ENCODE data around the gene FITM2. TPM values are rescaled to one million over a fixed set of nuclear protein-coding genes. Genes with fewer than 3 reads are reported as not detected.
A peak's percentile ranks its signal among the peaks of the same experiment; 100 is the strongest.
"Not testable (repeated sequence)": the region's sequence is repeated elsewhere in the genome, so short reads cannot be mapped to it uniquely, and the experiment has no call there.

Gene FITM2, protein sequence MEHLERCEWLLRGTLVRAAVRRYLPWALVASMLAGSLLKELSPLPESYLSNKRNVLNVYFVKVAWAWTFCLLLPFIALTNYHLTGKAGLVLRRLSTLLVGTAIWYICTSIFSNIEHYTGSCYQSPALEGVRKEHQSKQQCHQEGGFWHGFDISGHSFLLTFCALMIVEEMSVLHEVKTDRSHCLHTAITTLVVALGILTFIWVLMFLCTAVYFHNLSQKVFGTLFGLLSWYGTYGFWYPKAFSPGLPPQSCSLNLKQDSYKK
- total RNA-seq, result 1 to 10 TPM; 2.7 to 4.5 TPM

DNA sequence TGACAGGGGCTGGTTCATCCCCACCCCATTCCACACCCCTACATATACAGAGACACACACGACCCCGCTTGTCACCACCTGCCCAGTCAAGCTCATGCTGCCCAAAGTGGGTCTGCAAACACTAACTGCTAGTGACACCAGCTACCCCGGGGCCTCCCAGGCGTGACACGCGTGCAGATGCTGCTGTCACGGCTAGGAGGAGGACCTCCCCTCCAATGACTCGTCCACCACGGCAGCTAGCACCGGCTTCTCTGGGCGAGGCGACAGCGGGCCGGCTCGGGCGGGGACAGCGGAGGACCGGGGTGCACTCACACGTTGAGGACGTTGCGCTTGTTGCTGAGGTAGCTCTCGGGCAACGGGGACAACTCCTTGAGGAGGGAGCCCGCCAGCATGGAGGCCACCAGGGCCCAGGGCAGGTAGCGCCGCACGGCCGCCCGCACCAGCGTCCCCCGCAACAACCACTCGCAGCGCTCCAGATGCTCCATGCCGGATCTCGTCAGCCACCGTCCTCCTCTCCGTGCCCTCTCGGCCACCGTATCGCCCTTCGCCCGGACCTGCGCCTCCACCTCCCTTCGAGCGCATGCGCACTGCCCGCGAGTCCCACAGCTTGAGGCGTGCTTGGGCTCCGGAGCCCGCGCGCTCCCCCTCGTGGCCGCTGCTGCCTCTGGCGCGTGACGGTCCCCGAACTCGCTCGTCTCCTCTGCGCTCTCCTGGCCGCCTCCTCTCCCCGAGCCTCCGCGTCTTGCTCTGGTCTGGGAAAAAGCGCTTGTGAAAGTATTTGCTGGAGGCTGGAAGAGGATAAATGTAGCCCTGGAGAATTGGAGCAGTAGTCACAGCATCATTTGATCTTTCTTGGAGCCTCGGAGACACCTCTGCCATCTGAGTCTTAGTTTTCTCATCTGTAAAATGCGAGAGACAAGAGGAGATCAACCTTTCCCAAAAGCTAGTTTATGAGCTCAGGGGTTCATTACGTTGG lies at the start of gene FITM2:
Gene FITM2 (minus strand): TSS at position 539 of the 976 bp plus-strand sequence. CDS start 54 bp downstream, at position 485.
- no peaks in the 10 kb centered on the region for H3K27me3 Mint-ChIP-seq
- peak within 1 kb of the TSS; percentile 93 for H3K4me3 Mint-ChIP-seq
- H3K9me3 Mint-ChIP-seq, result no peaks in the 10 kb centered on the region
- no peaks in the 10 kb centered on the region for H3K36me3 Mint-ChIP-seq
- DNase-seq (ENCODE audit: low spot score) (peak; percentile 99), ATAC-seq (peak; percentile 96 to 98)
- peak within 1 kb of the TSS; percentile 75 to 92 for H3K27ac Mint-ChIP-seq
- peaks cover 18 to 22% of the 10 kb centered on the region in 2 donors for H3K4me1 Mint-ChIP-seq (ENCODE audit: low read depth in 2 of 2)

DNA sequence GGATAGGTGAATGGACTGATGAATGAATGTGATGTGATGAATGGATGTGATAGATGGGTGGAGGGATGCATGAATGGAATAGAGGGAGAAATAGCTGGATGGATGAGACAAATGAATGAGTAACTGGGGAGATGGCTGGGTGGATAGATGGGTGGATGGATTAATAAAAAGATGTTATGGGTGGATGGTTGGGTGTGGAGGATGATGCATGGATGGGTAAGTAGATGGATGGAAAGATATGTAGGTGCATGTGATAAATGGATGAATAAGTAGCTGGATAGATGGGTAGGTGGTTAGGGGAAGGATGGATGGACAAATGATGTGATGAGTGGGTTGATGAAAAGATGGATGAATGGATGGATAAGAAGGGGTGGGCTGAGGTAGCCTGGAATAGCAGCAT lies 49.2 kb upstream of the FITM2 start:
- DNase-seq (ENCODE audit: low spot score) (no peak), ATAC-seq (no peak)

DNA sequence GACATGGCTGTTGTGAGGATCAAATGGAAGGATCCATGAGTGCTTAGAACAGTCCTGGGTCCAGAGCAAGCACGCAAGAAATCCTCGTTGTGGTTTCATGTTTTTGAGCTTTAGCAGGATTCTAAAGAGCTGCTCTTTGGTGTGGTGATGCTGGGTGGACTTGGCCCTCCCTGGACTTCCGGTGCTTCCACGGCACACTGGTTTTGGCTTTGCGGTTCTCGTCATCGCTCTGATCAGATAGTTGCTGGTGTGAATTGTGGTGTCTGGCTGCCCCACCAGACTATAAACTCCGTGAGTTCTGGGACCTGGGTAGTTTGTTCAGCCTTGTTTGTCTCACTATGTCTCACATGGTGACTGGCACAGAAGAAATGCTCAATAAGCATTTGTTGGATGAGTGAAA lies 47.8 kb upstream of the FITM2 start:
- Mint-ChIP-seq H3K27me3 (peaks cover 11 to 31% of the 10 kb centered on the region in 2 donors), H3K36me3 (no peaks in the 10 kb centered on the region), H3K9me3 (no peaks in the 10 kb centered on the region), H3K4me1 (ENCODE audit: low read depth in 2 of 2) (no peaks in the 10 kb centered on the region), H3K27ac (no peak overlapping the region), H3K4me3 (no peak overlapping the region)
- DNase-seq (ENCODE audit: low spot score), result no peak
- ATAC-seq, result no peak

More for the DNA sequence above, 49.2 kb upstream of the FITM2 start:
- Mint-ChIP-seq H3K27ac (no peak overlapping the region), H3K27me3 (peaks cover 7 to 21% of the 10 kb centered on the region in 2 donors), H3K9me3 (no peaks in the 10 kb centered on the region), H3K4me3 (no peak overlapping the region), H3K4me1 (ENCODE audit: low read depth in 2 of 2) (no peaks in the 10 kb centered on the region), H3K36me3 (no peaks in the 10 kb centered on the region)

DNA sequence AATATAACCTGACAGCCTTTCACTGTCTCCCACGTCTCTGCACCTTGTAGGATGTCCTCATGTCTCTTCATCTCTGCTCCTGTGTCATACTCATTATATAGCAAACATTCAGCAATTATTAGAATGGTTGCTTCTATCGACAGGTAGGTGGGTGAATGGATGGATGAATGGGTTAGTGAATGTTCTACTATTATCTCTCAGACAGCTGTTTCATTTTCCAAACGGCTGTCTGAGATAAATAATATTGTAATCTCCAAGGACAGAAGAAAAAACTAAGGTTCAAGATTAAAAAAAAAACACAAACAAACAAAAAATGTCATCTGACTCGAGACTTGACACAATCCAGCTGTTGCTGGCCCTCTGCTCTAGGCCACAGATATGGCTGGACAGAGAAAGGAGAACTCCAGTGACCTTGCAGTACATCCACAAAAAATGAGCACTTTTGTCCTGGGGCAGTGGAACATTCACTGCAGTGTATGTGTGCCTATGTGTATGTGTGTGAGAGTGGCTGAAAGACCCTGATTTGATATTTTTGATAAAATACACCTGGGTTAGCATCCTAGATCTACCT lies 46.6 kb upstream of the FITM2 start:
- no peak for DNase-seq (ENCODE audit: low spot score)
- no peak overlapping the region for H3K4me3 Mint-ChIP-seq
- no peaks in the 10 kb centered on the region for H3K9me3 Mint-ChIP-seq
- H3K4me1 Mint-ChIP-seq (ENCODE audit: low read depth in 2 of 2), result no peaks in the 10 kb centered on the region
- peaks cover 11 to 31% of the 10 kb centered on the region in 2 donors for H3K27me3 Mint-ChIP-seq
- no peak overlapping the region for H3K27ac Mint-ChIP-seq
- ATAC-seq, result no peak
- H3K36me3 Mint-ChIP-seq, result no peaks in the 10 kb centered on the region

DNA sequence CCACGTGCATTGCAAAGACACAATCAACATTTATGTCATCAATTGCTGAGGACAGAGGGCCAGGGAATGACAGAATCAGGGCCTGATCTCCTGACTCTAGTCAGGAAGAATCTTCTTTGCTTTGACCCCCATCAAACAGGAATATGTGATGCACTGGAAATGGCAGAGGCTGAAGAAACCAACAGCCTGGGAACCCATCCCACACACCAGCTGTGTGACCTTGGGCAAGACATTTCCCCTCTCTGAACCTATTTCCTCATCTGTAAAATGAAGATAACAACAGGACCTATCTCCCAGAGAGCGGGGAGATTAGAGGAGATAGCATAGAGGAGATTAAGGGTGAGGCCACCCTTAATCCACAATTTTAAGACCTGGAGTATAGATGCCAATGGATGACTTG lies 46.0 kb upstream of the FITM2 start:
- Mint-ChIP-seq H3K9me3 (no peaks in the 10 kb centered on the region), H3K4me1 (ENCODE audit: low read depth in 2 of 2) (no peaks in the 10 kb centered on the region), H3K27ac (no peak overlapping the region), H3K4me3 (no peak overlapping the region), H3K36me3 (no peaks in the 10 kb centered on the region), H3K27me3 (peaks cover 11 to 36% of the 10 kb centered on the region in 2 donors)
- ATAC-seq, result no peak
- no peak for DNase-seq (ENCODE audit: low spot score)

DNA sequence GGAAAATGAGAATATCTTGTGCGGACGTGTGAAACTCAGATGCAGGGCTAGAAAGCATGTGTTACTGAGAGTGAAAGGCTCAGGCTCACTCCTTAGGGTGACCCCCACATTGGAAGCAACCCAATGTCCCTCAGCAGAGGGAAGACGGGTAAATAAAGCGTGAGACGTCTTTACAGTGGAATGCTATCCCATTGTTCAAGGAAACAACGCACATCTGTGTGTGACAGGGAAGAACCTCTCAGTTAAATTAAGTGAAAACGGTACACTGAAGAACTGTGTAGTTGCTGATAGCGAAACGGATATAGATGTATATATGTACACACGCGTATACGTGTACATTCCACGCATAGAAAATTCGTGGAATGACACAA lies 45.3 kb upstream of the FITM2 start:
- H3K36me3 Mint-ChIP-seq, result no peaks in the 10 kb centered on the region
- H3K4me3 Mint-ChIP-seq, result no peak overlapping the region
- no peaks in the 10 kb centered on the region for H3K9me3 Mint-ChIP-seq
- H3K4me1 Mint-ChIP-seq (ENCODE audit: low read depth in 2 of 2), result no peaks in the 10 kb centered on the region
- peaks cover 11 to 36% of the 10 kb centered on the region in 2 donors for H3K27me3 Mint-ChIP-seq
- ATAC-seq, result no peak
- no peak for DNase-seq (ENCODE audit: low spot score)
- H3K27ac Mint-ChIP-seq, result no peak overlapping the region

DNA sequence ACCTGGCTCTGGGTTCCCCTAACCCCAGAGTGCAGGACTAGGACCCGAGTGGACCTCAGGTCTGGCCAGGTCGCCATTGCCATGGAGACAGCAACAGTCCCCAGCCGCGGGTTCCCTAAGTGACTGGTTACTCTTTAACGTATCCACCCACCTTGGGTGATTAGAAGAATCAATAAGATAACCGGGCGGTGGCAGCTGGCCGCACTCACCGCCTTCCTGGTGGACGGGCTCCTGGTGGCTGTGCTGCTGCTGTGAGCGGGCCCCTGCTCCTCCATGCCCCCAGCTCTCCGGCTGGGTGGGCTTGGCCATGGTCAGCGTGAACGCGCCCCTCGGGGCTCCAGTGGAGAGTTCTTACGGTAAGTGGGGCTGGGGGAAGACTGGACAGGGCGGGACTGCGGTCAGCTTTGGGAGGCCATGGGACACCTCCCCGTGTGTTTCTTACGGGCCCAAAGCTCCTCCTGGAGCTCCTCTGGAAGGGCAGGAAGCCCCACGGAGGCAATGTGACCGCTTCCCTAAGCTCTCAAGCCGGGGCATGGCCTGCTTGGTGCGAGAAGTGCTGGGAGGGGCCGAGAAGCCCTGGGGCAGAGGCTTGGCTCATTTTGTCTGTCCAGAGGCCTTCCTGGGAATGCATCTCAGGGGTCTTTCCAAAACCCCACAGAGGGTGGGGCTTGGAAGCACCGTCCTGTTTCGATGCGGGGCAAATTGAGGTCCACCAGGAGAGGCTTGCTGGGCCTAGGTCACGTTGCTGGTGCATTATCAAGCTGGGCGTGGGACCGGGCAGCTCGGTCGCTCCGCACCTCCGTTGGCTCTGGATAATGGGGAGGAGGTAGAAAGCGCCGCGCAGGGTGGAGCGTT lies 44.7 kb upstream of the FITM2 start, which contains the start of gene HNF4A:
Gene HNF4A (plus strand): TSS at position 202 of the 855 bp plus-strand sequence. CDS start 106 bp downstream, at position 308.
- Mint-ChIP-seq H3K4me1 (ENCODE audit: low read depth in 2 of 2) (no peaks in the 10 kb centered on the region), H3K4me3 (no peak within 1 kb of the TSS), H3K27ac (no peak within 1 kb of the TSS), H3K36me3 (no peaks in the 10 kb centered on the region), H3K9me3 (no peaks in the 10 kb centered on the region), H3K27me3 (peaks cover 11 to 36% of the 10 kb centered on the region in 2 donors)
- DNase-seq (ENCODE audit: low spot score) (no peak), ATAC-seq (no peak)

DNA sequence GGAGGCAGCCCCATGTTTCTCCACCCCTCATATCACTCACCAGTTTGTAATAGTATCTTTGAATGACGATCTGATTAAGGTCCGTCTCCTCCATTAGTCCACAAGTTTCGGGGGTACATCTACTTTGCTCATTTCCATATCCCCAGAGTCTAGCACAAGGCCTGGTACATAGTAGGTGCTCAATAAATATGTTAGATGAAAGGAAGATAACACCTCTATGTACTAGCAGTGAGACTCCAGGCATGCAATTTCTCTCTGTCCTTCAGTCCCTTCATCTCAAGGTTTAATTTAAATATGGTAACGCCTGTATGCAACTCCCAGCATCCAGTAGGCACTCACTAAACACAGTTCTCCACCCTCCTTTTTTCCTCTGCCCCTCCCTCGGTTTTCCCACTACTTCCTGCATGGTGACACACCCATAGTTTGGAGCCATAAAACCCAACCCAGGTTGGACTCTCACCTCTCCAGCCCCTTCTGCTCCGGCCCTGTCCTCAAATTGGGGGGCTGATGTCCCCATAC lies 44.0 kb upstream of the FITM2 start:
- no peaks in the 10 kb centered on the region for H3K4me1 Mint-ChIP-seq (ENCODE audit: low read depth in 2 of 2)
- ATAC-seq (no peak), DNase-seq (ENCODE audit: low spot score) (no peak)
- H3K27me3 Mint-ChIP-seq, result peaks cover 7 to 30% of the 10 kb centered on the region in 2 donors
- H3K4me3 Mint-ChIP-seq, result no peak overlapping the region
- H3K36me3 Mint-ChIP-seq, result no peaks in the 10 kb centered on the region
- H3K9me3 Mint-ChIP-seq, result no peaks in the 10 kb centered on the region
- H3K27ac Mint-ChIP-seq, result no peak overlapping the region

DNA sequence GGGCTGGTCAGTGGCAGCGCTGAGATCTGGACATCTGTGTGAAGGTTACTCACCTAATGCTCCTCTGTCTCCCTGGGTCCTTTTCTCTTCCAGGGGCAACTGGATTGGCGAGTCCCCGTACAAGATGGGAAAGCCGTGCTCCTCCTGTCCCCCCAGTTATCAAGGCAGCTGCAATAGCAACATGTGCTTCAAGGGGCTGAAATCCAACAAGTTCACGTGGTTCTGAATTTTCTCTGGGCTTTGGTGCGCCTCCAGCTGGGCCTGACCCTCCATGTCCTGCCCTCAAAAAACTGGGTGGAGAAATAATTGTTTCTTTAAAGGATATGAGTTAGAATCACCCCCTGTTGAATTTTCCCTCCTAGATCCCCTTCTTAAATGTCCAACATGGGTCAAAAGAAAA lies 39.6 kb upstream of the FITM2 start:
- DNase-seq (ENCODE audit: low spot score), result no peak
- Mint-ChIP-seq H3K4me3 (no peak overlapping the region), H3K36me3 (no peaks in the 10 kb centered on the region), H3K4me1 (ENCODE audit: low read depth in 2 of 2) (no peaks in the 10 kb centered on the region), H3K27me3 (peaks cover 14 to 15% of the 10 kb centered on the region in 2 donors), H3K9me3 (no peaks in the 10 kb centered on the region), H3K27ac (no peak overlapping the region)
- ATAC-seq, result no peak

DNA sequence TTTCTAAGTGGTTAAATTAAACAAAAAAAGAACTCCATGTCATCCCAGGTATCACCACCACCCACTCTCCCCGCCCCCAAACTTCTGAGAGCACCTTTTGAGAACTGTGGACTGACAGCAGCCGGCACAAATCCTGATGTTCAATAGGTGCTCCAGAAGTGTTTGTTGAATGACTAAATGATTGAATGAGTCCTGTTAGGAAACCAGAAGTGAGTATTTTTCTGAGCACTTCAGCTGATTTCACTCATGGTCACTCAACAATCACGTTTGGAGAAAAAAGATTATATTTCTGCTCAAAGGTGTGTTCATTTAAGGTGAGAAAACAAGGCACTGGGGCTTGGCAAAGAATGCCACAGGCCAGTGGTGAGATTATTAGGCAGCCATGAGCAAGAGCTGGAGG lies 38.3 kb upstream of the FITM2 start:
- no peak for ATAC-seq
- peaks cover 6 to 9% of the 10 kb centered on the region in 2 donors for H3K27me3 Mint-ChIP-seq

DNA sequence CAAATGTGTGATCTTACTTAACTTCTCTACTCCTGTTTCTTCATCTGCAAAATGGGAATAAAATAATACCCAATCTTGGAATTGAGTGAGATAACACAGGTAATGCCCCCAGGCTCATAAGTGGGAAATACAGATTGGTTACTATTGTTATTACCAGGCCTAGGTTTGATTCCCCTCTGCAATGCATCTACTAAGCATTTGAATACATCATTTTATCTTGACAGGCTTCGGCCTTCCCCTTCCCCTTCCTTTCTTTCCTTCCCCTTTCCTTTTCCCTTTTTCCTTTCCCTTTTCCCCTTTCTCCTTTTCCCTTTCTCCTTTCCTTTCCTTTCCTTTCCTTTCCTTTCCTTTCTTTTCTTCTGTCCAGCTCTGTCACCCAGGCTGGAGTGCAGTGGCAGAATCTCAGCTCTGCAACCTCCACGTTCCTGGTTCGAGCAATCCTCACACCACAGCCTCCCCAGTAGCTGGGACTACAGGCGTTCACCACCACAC lies 37.2 kb upstream of the FITM2 start:
- H3K4me3 Mint-ChIP-seq, result no peak overlapping the region
- no peaks in the 10 kb centered on the region for H3K36me3 Mint-ChIP-seq
- DNase-seq (ENCODE audit: low spot score) (no peak), ATAC-seq (no peak)
- H3K27ac Mint-ChIP-seq, result no peak overlapping the region
- no peaks in the 10 kb centered on the region for H3K9me3 Mint-ChIP-seq
- H3K27me3 Mint-ChIP-seq, result peaks cover 5 to 9% of the 10 kb centered on the region in 2 donors
- H3K4me1 Mint-ChIP-seq (ENCODE audit: low read depth in 2 of 2), result no peaks in the 10 kb centered on the region

More for the DNA sequence above, 38.3 kb upstream of the FITM2 start:
- DNase-seq (ENCODE audit: low spot score), result no peak
- H3K4me3 Mint-ChIP-seq, result no peak overlapping the region
- no peak overlapping the region for H3K27ac Mint-ChIP-seq
- no peaks in the 10 kb centered on the region for H3K4me1 Mint-ChIP-seq (ENCODE audit: low read depth in 2 of 2)
- H3K36me3 Mint-ChIP-seq, result no peaks in the 10 kb centered on the region
- no peaks in the 10 kb centered on the region for H3K9me3 Mint-ChIP-seq

DNA sequence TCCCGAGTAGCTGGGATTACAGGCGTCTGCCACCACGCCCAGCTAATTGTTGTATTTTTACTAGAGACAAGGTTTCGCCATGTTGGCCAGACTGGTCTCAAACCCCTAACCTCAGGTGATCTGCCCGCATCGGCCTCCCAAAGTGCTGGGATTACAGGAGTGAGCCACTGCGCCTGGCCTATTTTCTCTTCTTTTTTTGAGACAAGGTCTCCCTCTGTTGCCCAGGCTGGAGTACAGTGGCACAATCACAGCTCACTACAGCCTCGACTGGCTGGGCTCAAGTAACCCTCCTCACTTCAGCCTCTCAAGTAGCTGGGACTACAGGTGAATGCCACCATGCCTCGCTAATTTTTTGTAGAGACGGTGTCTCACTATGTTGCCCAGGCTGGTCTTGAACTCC lies 34.9 kb upstream of the FITM2 start:
- not testable (repeated sequence) for H3K27me3 Mint-ChIP-seq; ATAC-seq; H3K4me1 Mint-ChIP-seq (ENCODE audit: low read depth in 2 of 2); H3K27ac Mint-ChIP-seq; H3K36me3 Mint-ChIP-seq; H3K9me3 Mint-ChIP-seq; H3K4me3 Mint-ChIP-seq; DNase-seq (ENCODE audit: low spot score)

DNA sequence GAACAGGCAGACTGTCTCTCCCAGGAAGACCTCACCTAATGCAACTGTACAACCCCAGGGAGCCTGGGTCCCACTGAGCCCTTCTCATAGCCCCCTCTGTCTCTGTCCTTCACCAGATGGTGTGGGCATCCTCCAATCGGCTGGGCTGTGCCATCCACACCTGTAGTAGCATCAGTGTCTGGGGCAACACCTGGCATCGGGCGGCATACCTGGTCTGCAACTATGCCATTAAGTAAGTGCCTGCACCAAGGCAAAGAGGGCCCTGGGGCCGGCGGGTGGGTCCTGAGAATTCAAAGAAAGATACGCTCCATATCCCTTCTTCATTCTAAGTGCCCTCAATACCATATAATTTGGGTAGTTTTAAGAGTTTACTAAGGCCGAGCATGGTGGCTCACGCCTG lies 34.1 kb upstream of the FITM2 start:
- no peak for DNase-seq (ENCODE audit: low spot score)
- ATAC-seq, result no peak
- Mint-ChIP-seq H3K9me3 (no peaks in the 10 kb centered on the region), H3K27ac (no peak overlapping the region), H3K4me1 (ENCODE audit: low read depth in 2 of 2) (no peaks in the 10 kb centered on the region), H3K4me3 (no peak overlapping the region), H3K36me3 (no peaks in the 10 kb centered on the region), H3K27me3 (peaks cover 0 to 9% of the 10 kb centered on the region in 2 donors)

Measured in natural killer cell treated with Interleukin-12 subunit alpha and Interleukin-12 subunit beta and Interleukin-15 and Interleukin-18, amount 100 ng/mL, for 72 hours (primary cell).